Fibroblast of mammary gland (primary cell): ENCODE measurements around the gene RASAL3.

Source experiments
- DNase-seq: peaks from one replicate; pipeline ENCODE4 v3.0.0-alpha.2; 2010; ENCODE audit warnings: low read depth
- H3K4me3 ChIP-seq: 2 replicates; pipeline ENCODE4 v1.5.1; 2011; ENCODE audit warnings: low read depth, mild to moderate bottlenecking, low read length, moderate library complexity; ENCODE audit not compliant: control insufficient read depth
- TF ChIP-seq, protein P1 (sequence below): conservative IDR thresholded peaks from 2 replicates; pipeline ENCODE4 v1.5.1; 2011; ENCODE audit warnings: low read depth, low read length, inconsistent platforms; ENCODE audit not compliant: control insufficient read depth, insufficient read depth

Gene RASAL3

DNA sequence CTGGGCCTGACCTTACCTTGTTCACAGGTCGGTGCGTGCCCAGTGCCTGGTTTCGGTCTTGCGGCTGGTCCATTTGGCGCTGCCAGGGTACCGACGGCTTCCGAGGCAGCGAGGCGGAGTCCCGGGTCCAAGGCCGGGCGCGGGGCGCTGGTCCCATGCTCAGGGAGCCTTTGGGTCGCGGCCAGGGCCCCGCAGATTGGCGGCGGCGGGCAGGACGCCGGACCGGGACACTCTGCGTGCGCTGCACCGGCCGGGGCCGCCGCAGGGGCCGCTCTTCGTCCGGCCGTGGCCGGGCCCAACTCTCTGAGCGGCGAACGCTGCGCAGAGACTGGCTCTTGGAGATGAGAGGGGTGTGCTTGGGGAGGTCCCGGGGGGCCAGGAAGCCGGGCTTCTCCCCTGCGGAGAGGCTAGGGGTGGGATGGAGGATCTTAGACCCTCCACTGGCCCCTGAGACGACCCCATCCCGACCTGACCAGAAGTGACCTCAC lies 11.2 kb downstream of the RASAL3 start:
- TF ChIP-seq, protein P1, sequence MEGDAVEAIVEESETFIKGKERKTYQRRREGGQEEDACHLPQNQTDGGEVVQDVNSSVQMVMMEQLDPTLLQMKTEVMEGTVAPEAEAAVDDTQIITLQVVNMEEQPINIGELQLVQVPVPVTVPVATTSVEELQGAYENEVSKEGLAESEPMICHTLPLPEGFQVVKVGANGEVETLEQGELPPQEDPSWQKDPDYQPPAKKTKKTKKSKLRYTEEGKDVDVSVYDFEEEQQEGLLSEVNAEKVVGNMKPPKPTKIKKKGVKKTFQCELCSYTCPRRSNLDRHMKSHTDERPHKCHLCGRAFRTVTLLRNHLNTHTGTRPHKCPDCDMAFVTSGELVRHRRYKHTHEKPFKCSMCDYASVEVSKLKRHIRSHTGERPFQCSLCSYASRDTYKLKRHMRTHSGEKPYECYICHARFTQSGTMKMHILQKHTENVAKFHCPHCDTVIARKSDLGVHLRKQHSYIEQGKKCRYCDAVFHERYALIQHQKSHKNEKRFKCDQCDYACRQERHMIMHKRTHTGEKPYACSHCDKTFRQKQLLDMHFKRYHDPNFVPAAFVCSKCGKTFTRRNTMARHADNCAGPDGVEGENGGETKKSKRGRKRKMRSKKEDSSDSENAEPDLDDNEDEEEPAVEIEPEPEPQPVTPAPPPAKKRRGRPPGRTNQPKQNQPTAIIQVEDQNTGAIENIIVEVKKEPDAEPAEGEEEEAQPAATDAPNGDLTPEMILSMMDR = no peak
- peak overlapping the region; percentile 35 for H3K4me3 ChIP-seq
- DNase-seq = no peak

DNA sequence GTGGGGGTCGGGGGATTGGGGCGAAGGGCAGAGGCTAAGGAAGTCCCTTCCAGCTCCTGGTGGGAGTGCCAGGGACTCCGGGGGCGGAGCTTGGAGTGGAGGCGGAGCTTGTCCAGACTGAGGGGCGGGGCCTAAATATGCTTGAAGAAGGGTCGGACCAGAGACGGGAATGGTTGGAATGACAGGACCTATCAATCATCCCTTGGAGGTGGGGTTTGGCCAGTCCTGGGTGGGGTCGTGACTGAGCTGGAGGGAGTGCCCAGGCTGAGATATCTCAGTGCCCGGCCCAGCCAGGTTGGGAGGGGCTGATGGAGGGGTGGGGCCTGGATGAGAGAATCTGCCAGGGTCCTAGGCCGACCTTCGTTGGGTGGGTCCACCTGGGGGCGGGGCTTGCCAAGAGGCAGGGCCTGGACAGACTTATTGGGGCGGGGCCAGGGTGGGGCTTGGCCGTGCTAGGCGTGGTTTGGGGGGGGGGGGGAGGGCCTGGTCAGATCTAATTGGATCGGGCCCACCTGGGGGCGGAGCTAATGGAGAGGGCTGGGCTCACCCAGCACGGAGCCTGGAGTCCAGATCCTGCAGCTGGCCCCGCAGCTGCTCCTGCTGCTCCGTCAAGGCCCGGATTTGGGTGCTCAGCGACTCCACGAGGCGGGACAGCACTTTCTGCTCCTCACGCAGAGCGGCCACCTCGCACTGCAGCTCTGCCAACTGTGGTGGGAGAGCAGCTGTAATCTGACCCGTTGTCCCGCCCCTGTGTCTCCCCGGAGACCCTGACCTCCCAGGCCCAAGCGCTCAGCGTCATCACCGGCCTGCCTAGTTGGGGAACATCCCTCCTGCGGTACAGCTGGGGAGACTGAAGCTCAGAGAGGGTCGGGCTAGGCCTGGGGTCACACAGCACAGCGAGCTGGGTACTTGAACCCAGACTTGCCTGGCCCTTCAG lies 12.0 kb downstream of the RASAL3 start:
- peak; percentile 82 for DNase-seq
- TF ChIP-seq, protein P1 = no peak
- peak overlapping the region; percentile 35 for H3K4me3 ChIP-seq

- DNase-seq = no peak
- TF ChIP-seq, protein P1 = no peak
- no peak overlapping the region for H3K4me3 ChIP-seq
Observed at GRCh38 chr19:15450528-15450890, 13.8 kb downstream of the RASAL3 start.

DNA sequence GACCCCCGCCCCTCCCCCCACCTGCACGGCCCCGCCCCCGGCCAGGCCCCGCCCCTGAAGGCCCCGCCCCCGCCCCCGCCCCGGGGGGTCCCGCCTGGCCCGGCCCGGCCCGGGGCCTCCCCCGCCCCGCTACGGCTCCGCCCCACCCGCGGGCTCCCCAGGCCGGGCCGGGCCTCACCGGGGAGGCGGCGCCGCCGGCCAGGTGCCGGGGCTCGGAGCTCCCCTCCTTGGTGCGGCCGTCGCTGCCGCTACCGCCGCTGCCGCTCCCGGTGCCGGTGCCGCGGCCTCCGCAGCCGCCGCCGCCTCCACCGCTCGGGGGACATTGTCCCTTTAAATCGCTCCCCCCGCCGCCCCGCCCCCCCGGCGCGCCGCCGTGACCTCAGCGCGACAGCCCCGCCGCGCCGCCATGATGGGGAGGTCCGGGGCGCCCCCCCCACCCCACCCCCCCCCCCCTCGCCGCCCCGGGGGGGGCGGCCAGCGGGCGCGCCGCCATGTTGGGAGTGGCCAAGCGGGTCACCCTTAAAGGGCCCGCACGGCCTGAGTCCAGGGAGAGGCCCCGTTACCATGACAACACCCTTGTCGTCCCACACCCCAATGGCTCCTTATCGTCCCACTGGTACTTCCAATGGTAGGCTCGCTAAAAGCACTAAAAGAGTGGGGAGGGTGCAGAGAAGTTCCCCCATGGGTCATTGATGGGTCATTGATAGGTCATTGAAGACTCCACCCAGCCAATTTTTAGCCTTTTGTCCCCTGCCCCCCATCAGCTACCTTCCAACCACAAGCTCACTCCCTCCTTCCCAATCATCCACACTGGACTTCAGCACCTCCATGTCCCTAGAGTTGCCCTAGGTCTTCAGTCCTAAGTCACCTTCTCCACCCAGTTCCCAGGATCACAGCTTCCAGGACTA lies 14.5 kb downstream of the RASAL3 start, which contains the start of gene WIZ:
WIZ (minus strand) TSS at position 337 of the 908 bp plus-strand sequence. CDS start 1,649 bp downstream, outside the sequence.
- TF ChIP-seq, protein P1 = no peak
- DNase-seq = peak; percentile 40
- peak within 1 kb of the TSS; percentile 48 for H3K4me3 ChIP-seq

DNA sequence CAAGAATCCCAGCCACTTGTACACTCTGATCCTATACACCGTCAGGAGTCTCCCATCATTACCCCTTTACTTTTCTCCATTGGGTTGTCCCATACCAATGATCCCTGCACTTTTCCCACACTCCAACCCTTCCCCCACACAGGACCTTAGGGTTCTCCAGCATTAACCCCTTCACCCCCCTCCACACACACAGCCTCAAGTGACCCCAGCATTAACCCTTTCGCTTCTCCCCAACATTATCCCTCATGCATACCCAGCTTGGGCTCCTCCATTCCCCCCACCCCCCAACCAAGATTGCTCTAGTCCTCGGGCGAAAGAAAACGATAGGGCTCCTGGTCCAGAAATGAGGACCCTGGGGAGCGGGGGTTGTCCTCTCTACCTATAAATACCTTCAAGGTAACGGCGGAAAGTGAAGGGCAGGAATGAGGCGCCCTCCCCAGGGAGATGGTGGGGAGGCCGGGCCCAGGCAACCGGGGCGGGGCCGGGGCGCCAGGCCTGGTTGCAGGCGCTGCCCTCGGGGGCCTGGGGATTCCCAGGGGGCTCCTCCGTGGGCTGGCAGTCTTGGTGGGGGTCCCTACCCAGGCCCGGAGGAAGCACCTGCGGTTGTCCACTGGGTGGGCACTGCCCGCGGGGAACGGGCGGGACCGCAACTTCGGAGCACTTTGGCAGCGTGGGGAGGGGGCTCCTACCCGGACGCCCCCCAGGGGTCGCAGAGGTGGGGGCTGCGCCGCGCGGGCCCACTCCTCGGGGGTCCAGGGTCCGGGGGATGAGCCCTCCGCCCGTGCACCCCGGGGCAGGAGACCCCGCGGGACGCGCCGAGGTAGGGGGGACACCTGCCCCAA lies 15.3 kb downstream of the RASAL3 start:
- TF ChIP-seq, protein P1 = no peak
- DNase-seq = no peak
- peak overlapping the region; percentile 48 for H3K4me3 ChIP-seq
